Keratinocyte (primary cell): ENCODE data around the gene PGLYRP2. TPM values are rescaled to one million over a fixed set of nuclear protein-coding genes. Genes with fewer than 3 reads are reported as not detected.

Experiments
- DNase-seq: peaks from one replicate; pipeline ENCODE4 v3.0.0-alpha.2; 2011; ENCODE audit warnings: low read depth, missing footprints, low spot score
- FAIRE-seq: peaks from 2 replicates; lab custom pipeline; 2011; peaks lifted over from hg19 to GRCh38; lab: Jason Lieb, UNC
- H2AFZ ChIP-seq: 2 replicates; pipeline ENCODE4 v1.6.0; 2012; ENCODE audit warnings: low read length, control low read depth, inconsistent platforms; ENCODE audit not compliant: control insufficient read depth
- H3K27ac ChIP-seq: 2 replicates; pipeline ENCODE4 v1.5.1; 2011; ENCODE audit warnings: low read length; ENCODE audit not compliant: control insufficient read depth, insufficient read depth
- H3K27me3 ChIP-seq: 3 replicates; pipeline ENCODE4 v1.6.0; 2011; ENCODE audit warnings: low read length; ENCODE audit not compliant: control insufficient read depth, insufficient read depth; ENCODE audit errors: extremely low read depth
- H3K36me3 ChIP-seq, 2 experiments: 2 replicates in 1 of 2; 3 replicates in 1 of 2; pipeline ENCODE4 v1.5.1; 2011; ENCODE audit warnings: low read length in 2 of 2, mild to moderate bottlenecking in 1 of 2; ENCODE audit not compliant: control insufficient read depth in 2 of 2, insufficient read depth in 2 of 2; ENCODE audit errors: extremely low read depth in 1 of 2
- H3K4me1 ChIP-seq: 3 replicates; pipeline ENCODE4 v1.5.1; 2011; ENCODE audit warnings: low read length; ENCODE audit not compliant: control insufficient read depth, insufficient read depth; ENCODE audit errors: extremely low read depth
- H3K4me2 ChIP-seq: 3 replicates; pipeline ENCODE4 v1.6.0; 2011; ENCODE audit warnings: low read depth, low read length; ENCODE audit not compliant: control insufficient read depth, insufficient read depth; ENCODE audit errors: extremely low read depth
- H3K4me3 ChIP-seq, 3 experiments: fragments of 200-600 bp in 1 of 3; sonication (generic) in 1 of 3; 2 replicates in 2 of 3; 3 replicates in 1 of 3; pipeline ENCODE4 v1.5.1; 2011 to 2016; ENCODE audit warnings: low read length in 3 of 3, mild to moderate bottlenecking in 3 of 3, control low read depth in 2 of 3, inconsistent platforms in 1 of 3, low read depth in 1 of 3, mixed read lengths in 1 of 3, mixed run types in 1 of 3, moderate library complexity in 1 of 3; ENCODE audit not compliant: control insufficient read depth in 2 of 3, insufficient read depth in 2 of 3; ENCODE audit errors: extremely low read depth in 1 of 3
- H3K79me2 ChIP-seq: 2 replicates; pipeline ENCODE4 v1.6.0; 2012; ENCODE audit warnings: low read length; ENCODE audit not compliant: control insufficient read depth, insufficient read depth
- H3K9ac ChIP-seq: 3 replicates; pipeline ENCODE4 v1.6.0; 2011; ENCODE audit warnings: low read length; ENCODE audit not compliant: control insufficient read depth, insufficient read depth; ENCODE audit errors: extremely low read depth
- H3K9me1 ChIP-seq: 3 replicates; pipeline ENCODE4 v1.6.0; 2011; ENCODE audit warnings: low read length; ENCODE audit not compliant: control insufficient read depth, insufficient read depth; ENCODE audit errors: extremely low read depth
- H3K9me3 ChIP-seq: 2 replicates; pipeline ENCODE4 v1.5.1; 2012; ENCODE audit warnings: low read depth, low read length; ENCODE audit not compliant: control insufficient read depth
- H4K20me1 ChIP-seq: 3 replicates; pipeline ENCODE4 v1.6.0; 2011; ENCODE audit warnings: low read length; ENCODE audit not compliant: control insufficient read depth, insufficient read depth; ENCODE audit errors: extremely low read depth
- CTCF ChIP-seq, 3 experiments: IDR thresholded peaks in 1 of 3; conservative IDR thresholded peaks in 1 of 3; optimal IDR thresholded peaks in 1 of 3; 2 replicates in 2 of 3; 3 replicates in 1 of 3; pipeline versions ENCODE3 to v1.5.1; 2011; ENCODE audit warnings: low read length in 3 of 3, mild to moderate bottlenecking in 3 of 3, moderate library complexity in 2 of 3, control low read depth in 1 of 3, inconsistent platforms in 1 of 3; ENCODE audit not compliant: insufficient read depth in 2 of 3; ENCODE audit errors: extremely low read depth in 1 of 3
- EZH2 ChIP-seq: IDR thresholded peaks from one replicate; pipeline ENCODE4 v1.6.1; 2012; ENCODE audit warnings: inconsistent platforms, mild to moderate bottlenecking, low read length, moderate library complexity
- dilution Hi-C: fragments of 300-500 bp; cut with MboI; formaldehyde crosslinking; loops from one replicate; pipeline ENCODE4 v1.7.0; 2020; ENCODE audit warnings: low sequenced_read_pairs; ENCODE audit not compliant: extremely low pct_ligation_motif_present
- polyA plus RNA-seq, 5 experiments: library from polyadenylated mRNA; depleted of rRNA in 3 of 5; stranded (reverse) in 3 of 5; stranded (forward) in 1 of 5; unstranded in 1 of 5; fragments of >200 nt; gene quantifications; 1 replicate in 1 of 5; 2 replicates in 3 of 5; 3 replicates in 1 of 5; pipeline versions ENCODE4 v1.2.1 to v1.2.3, GENCODE V29; 2011 to 2012; ENCODE audit warnings: missing spikeins in 2 of 5, low read depth in 1 of 5, low replicate concordance in 1 of 5

The PGLYRP2 gene
- polyA plus RNA-seq, 1 donor (not counting 4 experiments of a cell fraction or from before 2014, with no cell fraction given) = not detected

DNA sequence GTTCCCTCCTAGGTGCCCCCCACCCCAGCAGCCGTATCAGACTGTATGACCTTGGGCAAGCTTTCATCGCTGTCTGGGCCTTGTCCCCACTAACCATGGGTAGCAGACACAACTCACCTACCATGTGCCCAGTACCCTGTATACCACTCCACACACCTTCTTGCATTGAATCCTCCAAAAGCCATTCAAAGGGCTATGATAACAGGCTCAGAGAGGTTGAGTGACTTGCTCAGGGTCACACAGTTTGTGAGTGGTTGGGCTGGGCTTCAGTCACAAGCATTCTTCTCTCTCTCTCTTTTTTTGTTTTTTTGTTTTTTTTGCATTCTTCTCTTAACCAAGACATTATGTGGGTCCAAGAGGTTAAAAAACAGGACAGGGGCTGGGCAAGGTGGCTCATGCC, 17.6 kb downstream of the PGLYRP2 start:
- Histone ChIP-seq H3K9me1 (no peaks in the 10 kb centered on the region), H2AFZ (no peak overlapping the region), H3K4me1 (no peaks in the 10 kb centered on the region), H4K20me1 (no peaks in the 10 kb centered on the region), H3K9ac (no peak overlapping the region), H3K36me3 (no peaks in the 10 kb centered on the region), H3K4me2 (no peak overlapping the region), H3K9me3 (no peaks in the 10 kb centered on the region), H3K27me3 (peaks cover 32% of the 10 kb centered on the region), H3K4me3 (no peak overlapping the region), H3K27ac (no peak overlapping the region), H3K79me2 (no peaks in the 10 kb centered on the region)
- DNase-seq (no peak), FAIRE-seq (no peak)
- dilution Hi-C loops = no loop called here
- TF ChIP-seq CTCF (optimal IDR thresholded peaks at IDR 0.05 in 1 of 3, IDR thresholded peaks at IDR 0.05 in 1 of 3, conservative IDR thresholded peaks at IDR 0.05 in 1 of 3; ENCODE audit: extremely low read depth in 1 of 3, insufficient read depth in 2 of 3, low read length in 3 of 3) (no peak), EZH2 (no peak)

- H3K9me1 ChIP-seq = no peaks in the 10 kb centered on the region
- dilution Hi-C loops = no loop called here
- H3K9ac ChIP-seq = no peak overlapping the region
- H3K4me2 ChIP-seq = peak overlapping the region; percentile 22
- H3K4me1 ChIP-seq = no peaks in the 10 kb centered on the region
- H3K27ac ChIP-seq = no peak overlapping the region
- no peak for TF ChIP-seq CTCF (optimal IDR thresholded peaks at IDR 0.05 in 1 of 3, IDR thresholded peaks at IDR 0.05 in 1 of 3, conservative IDR thresholded peaks at IDR 0.05 in 1 of 3; ENCODE audit: extremely low read depth in 1 of 3, insufficient read depth in 2 of 3, low read length in 3 of 3)
- TF ChIP-seq EZH2 = peak; percentile 72
- H2AFZ ChIP-seq = no peak overlapping the region
- no peaks in the 10 kb centered on the region for H3K9me3 ChIP-seq
- no peaks in the 10 kb centered on the region for H3K79me2 ChIP-seq
- H3K36me3 ChIP-seq = no peaks in the 10 kb centered on the region
- no peak overlapping the region for H3K4me3 ChIP-seq
- DNase-seq = no peak
- FAIRE-seq = no peak
- peaks cover 64% of the 10 kb centered on the region for H3K27me3 ChIP-seq
- no peaks in the 10 kb centered on the region for H4K20me1 ChIP-seq
These were observed 21.4 kb downstream of the PGLYRP2 start for GRCh38 chr19:15457701-15458484.
